B cell (primary cell): Measurements from ENCODE around the gene BABAM1.

Experiments
- CTCF ChIP-seq: fragments of 200-600 bp; IDR thresholded peaks from one replicate; pipeline ENCODE4 v1.8.0; 2022; ENCODE audit warnings: antibody characterized with exemption, mild to moderate bottlenecking
- EZH2 ChIP-seq: IDR thresholded peaks from 2 replicates; pipeline ENCODE4 v1.6.1; 2012; ENCODE audit warnings: borderline replicate concordance, low read depth, mild to moderate bottlenecking, moderate library complexity, low read length; ENCODE audit not compliant: insufficient read depth, poor library complexity, severe bottlenecking

- TF ChIP-seq EZH2 (no peak), CTCF (no peak)
Observed at GRCh38 chr19:17286263-17286662, 19.0 kb downstream of the BABAM1 start.
